ENCODE data around the gene DDX24. TPM values are rescaled to one million over a fixed set of nuclear protein-coding genes. Genes with fewer than 3 reads are reported as not detected.

The DDX24 gene
- total RNA-seq, 1 donor from 2014 or later, result 163 TPM

- Histone ChIP-seq H3K27ac (no peak overlapping the region), H3K36me3 (peaks cover 6% of the 10 kb centered on the region), H3K4me3 (no peak overlapping the region), H3K4me1 (no peaks in the 10 kb centered on the region), H3K9me3 (no peaks in the 10 kb centered on the region), H3K27me3 (ENCODE audit: low read depth) (no peaks in the 10 kb centered on the region)
- intact Hi-C loops (cut with DNase I), result no loop called here
- no peak for ATAC-seq
- TF ChIP-seq, protein P1, sequence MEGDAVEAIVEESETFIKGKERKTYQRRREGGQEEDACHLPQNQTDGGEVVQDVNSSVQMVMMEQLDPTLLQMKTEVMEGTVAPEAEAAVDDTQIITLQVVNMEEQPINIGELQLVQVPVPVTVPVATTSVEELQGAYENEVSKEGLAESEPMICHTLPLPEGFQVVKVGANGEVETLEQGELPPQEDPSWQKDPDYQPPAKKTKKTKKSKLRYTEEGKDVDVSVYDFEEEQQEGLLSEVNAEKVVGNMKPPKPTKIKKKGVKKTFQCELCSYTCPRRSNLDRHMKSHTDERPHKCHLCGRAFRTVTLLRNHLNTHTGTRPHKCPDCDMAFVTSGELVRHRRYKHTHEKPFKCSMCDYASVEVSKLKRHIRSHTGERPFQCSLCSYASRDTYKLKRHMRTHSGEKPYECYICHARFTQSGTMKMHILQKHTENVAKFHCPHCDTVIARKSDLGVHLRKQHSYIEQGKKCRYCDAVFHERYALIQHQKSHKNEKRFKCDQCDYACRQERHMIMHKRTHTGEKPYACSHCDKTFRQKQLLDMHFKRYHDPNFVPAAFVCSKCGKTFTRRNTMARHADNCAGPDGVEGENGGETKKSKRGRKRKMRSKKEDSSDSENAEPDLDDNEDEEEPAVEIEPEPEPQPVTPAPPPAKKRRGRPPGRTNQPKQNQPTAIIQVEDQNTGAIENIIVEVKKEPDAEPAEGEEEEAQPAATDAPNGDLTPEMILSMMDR (IDR thresholded peaks at IDR 0.05), result no peak
- DNase-seq, result no peak
Measured at GRCh38 chr14:94093418-94093817, 12.4 kb upstream of the DDX24 start.

DNA sequence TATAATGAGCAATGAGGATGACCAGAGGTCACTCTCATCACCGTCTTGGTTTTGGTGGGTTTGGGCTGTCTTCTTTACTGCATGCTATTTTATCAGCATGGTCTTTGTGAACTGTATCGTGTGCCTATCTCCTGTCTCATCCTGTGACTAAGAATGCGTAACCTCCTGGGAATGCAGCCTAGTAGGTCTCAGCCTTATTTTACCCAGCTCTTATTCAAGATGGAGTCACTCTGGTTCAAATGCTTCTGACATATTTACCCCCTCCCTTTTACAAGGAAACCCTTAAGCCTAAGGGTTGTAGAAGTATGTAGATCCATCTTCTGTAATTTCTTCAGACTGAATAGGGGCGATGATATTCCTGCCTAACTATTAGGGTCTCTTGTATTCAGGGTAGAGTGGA lies 8.5 kb upstream of the DDX24 start:
- Histone ChIP-seq H3K27me3 (ENCODE audit: low read depth) (no peaks in the 10 kb centered on the region), H3K4me3 (no peak overlapping the region), H3K27ac (no peak overlapping the region), H3K4me1 (no peaks in the 10 kb centered on the region), H3K36me3 (no peaks in the 10 kb centered on the region), H3K9me3 (no peaks in the 10 kb centered on the region)
- no peak for DNase-seq
- no peak for ATAC-seq
- TF ChIP-seq, protein P1 (IDR thresholded peaks at IDR 0.05), result no peak
- intact Hi-C loops (cut with DNase I), result no loop called here

DNA sequence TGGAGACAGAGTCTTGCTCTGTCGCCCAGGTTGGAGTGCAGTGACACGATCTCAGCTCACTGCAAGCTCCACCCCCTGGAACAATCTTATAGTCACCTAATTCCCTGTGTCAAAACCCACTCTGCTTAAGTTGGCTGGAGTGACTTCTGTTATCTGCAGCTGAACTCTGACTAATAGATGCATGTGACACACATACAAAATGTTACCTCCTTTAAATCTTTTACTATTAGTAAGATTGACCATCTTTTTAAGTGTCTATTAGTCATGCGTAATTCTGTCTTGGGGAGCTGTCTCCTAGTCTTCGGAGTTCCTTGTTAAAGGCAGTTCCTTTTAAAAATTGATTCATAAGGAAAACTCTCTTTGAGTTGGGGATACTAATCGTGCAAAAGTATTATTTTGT lies 7.5 kb upstream of the DDX24 start:
- DNase-seq (no peak), ATAC-seq (no peak)
- Histone ChIP-seq H3K9me3 (no peaks in the 10 kb centered on the region), H3K27ac (no peak overlapping the region), H3K36me3 (no peaks in the 10 kb centered on the region), H3K27me3 (ENCODE audit: low read depth) (no peaks in the 10 kb centered on the region), H3K4me1 (no peaks in the 10 kb centered on the region), H3K4me3 (no peak overlapping the region)
- TF ChIP-seq, protein P1 (IDR thresholded peaks at IDR 0.05), result no peak
- intact Hi-C loops (cut with DNase I), result no loop called here

GRCh38 chr14:94087891-94088290 lies 6.9 kb upstream of the DDX24 start:
- intact Hi-C loops (cut with DNase I), result no loop called here
- no peak overlapping the region for H3K27ac ChIP-seq
- TF ChIP-seq, protein P1 (IDR thresholded peaks at IDR 0.05), result no peak
- DNase-seq (no peak), ATAC-seq (no peak)
- no peaks in the 10 kb centered on the region for H3K36me3 ChIP-seq
- H3K4me3 ChIP-seq, result no peak overlapping the region
- H3K4me1 ChIP-seq, result no peaks in the 10 kb centered on the region
- H3K9me3 ChIP-seq, result no peaks in the 10 kb centered on the region
- H3K27me3 ChIP-seq (ENCODE audit: low read depth), result no peaks in the 10 kb centered on the region

- peak overlapping the region; percentile 92 for H3K27ac ChIP-seq
- peak overlapping the region; percentile 85 for H3K4me3 ChIP-seq
- peaks cover 21% of the 10 kb centered on the region for H3K36me3 ChIP-seq
- no peaks in the 10 kb centered on the region for H3K9me3 ChIP-seq
- DNase-seq (no peak), ATAC-seq (peak; percentile 50 to 51)
- H3K27me3 ChIP-seq (ENCODE audit: low read depth), result no peaks in the 10 kb centered on the region
- intact Hi-C loops (cut with DNase I), result no loop called here
- TF ChIP-seq, protein P1 (IDR thresholded peaks at IDR 0.05), result no peak
- H3K4me1 ChIP-seq, result peaks cover 48% of the 10 kb centered on the region
Measured at GRCh38 chr14:94081386-94081820, 401 bp upstream of the DDX24 start.
